GM12873 (cell line): ENCODE measurements around the gene SLC25A15.

Source experiments
- TF ChIP-seq, protein P1 (sequence below): IDR thresholded peaks from 2 replicates; pipeline ENCODE4 v1.5.1; 2012; ENCODE audit warnings: low read depth, mild to moderate bottlenecking, moderate library complexity, low read length, control low read depth; ENCODE audit not compliant: insufficient read depth; ENCODE audit errors: missing control alignments

The SLC25A15 gene

DNA sequence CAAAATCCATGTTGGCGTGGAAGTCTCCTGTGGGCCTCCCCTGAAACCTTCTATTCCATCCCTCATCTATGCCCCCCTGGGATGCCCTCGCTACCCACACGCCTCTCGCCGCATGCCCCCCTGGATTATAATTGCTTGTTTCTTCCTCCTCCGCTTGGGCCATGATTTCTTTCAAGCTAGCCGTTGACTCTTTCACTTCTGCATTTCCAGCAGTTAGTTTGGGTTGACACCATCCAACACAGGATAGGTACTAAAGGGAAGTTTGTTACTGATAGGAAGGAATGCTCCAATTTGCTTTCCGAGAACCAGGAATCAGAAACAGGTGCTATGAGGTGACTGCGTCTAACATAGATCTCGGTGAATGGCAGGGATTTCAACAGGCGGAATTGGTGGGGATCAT, 7.7 kb upstream of the SLC25A15 start:
- TF ChIP-seq, protein P1, sequence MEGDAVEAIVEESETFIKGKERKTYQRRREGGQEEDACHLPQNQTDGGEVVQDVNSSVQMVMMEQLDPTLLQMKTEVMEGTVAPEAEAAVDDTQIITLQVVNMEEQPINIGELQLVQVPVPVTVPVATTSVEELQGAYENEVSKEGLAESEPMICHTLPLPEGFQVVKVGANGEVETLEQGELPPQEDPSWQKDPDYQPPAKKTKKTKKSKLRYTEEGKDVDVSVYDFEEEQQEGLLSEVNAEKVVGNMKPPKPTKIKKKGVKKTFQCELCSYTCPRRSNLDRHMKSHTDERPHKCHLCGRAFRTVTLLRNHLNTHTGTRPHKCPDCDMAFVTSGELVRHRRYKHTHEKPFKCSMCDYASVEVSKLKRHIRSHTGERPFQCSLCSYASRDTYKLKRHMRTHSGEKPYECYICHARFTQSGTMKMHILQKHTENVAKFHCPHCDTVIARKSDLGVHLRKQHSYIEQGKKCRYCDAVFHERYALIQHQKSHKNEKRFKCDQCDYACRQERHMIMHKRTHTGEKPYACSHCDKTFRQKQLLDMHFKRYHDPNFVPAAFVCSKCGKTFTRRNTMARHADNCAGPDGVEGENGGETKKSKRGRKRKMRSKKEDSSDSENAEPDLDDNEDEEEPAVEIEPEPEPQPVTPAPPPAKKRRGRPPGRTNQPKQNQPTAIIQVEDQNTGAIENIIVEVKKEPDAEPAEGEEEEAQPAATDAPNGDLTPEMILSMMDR: no peak

DNA sequence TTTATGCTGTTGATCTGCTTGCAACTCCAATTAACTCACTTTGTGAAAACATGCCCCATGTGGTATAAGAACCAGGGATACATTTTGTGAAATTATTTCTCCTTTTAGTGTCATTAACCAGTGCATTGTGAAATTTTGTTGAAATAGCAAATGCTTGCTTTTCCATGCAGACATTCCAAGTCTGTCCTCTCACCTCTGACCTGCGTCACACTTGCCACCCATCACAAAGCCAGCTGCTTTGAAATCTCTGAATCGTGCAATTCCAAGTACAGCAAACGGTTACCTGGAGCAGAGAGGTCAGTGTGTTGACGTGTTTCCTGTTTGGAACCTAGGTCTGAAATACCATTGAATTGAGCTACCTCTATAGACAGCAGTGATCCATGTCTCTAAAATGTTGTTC, 4.9 kb upstream of the SLC25A15 start:
- TF ChIP-seq, protein P1: no peak

DNA sequence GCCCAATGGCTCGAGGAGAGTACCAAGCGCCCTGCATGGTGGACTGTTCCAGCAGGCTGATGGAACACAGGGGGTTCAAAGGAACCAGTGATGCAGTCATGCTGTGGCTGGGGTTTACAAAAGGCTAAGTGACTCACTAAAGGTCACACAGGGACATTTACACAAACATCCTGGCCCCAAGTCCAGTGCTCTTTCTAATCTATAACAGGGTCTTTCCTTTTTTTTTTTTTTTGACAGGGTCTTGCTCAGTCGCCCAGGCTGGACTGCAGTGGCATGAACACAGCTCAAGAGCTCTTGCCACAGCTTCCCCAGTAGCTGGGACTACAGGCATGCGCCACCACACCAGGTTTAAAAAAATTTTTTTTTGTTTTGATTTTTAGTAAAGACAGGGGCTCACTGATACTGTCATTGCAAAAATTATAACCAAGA, 2.8 kb upstream of the SLC25A15 start:
- TF ChIP-seq, protein P1: no peak

DNA sequence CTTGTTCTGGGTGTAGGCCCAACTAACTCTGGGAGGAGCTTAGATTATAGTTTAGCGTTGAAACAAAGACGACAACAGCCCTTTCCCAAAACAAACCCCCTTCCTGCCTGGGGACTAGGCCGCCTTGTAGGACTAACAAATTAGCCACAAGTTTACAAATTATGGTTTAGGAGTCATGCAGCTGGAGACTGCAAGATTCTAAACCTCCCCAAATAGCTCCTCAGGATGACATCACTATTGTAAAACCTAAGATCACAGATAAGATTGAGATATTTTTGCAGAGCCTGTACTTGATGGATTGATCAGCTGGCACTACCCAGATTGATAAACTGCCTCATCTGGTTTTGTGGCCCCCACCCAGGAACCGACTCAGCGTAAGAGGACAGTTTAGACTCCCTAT, 2.3 kb upstream of the SLC25A15 start:
- TF ChIP-seq, protein P1: no peak

DNA sequence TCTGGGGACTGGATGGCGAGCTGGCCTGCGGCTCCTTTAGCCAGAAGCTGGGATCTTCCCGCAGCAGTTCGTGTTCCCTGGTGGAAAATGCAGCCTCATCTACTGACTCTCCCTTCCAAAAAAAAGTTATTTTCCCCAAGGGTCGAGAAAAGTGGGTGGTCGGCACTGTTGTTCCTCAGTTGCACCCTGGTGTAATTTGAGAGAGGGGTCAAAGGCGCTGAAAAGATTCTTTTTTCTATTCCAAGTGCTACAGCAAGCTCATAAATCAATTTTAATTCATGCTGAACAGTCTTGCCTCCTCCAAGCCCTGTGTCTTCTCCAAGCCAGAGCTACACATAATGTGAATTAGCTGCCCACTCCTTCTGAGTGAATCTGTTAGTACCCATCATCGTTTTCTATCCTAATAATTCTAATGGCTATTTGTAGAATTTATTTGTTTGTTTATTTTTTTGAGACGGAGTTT, 774 bp downstream of the SLC25A15 start:
- TF ChIP-seq, protein P1: no peak

DNA sequence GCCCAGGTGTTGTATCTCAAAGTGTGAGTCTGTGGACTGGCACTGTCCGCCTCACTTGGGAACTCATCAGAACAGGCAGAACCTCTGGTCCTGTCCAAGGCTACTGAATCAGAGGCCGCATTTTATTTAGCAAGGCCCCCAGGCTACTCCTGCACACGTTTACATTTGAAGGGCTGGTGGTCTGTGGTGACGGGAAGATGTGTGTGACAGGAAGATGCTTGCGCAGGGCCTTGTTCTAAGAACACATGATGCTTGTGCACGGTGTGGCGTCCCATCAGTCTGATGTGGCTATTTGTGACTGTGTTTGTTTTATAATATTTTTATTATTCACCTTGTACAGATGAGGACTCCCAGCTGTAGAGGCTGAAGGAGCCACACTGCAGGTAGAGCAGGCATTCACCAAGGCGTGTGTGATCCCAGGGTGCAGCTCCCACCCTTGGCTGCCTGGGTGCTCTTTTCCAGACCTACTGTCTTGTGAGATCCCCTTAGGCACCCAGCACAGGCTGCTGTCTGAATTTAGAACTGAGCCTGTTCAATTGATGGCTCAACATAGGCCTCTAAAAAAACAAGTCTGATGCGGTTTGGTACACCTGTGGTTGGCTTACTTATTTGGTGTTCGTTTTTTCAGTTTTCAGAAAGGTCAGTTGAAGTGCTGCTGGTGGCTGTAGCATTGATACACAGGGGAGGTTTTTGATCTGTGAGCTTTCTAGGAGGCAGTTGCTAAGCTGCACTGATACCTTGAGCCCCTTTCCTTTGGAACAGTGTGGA, 3.1 kb downstream of the SLC25A15 start:
- TF ChIP-seq, protein P1: no peak

DNA sequence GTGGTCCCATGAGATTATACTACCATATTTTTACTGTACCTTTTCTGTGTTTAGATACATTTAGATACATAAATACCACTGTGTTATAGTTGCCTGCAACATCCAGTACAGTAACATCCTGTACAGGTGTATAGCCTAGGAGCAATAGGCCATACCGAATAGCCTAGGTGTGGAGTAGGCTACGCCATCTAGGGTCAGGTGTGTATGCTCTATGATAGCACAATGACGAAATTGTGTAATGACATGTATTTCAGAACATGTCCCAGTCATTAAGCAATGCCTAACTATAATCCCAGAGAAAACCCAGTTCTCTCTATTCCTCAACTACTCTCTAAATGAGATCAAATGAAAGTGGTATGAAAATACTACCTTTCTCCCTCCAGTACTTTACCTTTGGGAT, 3.9 kb downstream of the SLC25A15 start:
- TF ChIP-seq, protein P1: no peak
